ENCODE results near the gene L2HGDH. TPM values are rescaled to one million over a fixed set of nuclear protein-coding genes. Genes with fewer than 3 reads are reported as not detected.

L2HGDH gene
- total RNA-seq, 2 donors from 2014 or later = 15.9 to 23.2 TPM

DNA sequence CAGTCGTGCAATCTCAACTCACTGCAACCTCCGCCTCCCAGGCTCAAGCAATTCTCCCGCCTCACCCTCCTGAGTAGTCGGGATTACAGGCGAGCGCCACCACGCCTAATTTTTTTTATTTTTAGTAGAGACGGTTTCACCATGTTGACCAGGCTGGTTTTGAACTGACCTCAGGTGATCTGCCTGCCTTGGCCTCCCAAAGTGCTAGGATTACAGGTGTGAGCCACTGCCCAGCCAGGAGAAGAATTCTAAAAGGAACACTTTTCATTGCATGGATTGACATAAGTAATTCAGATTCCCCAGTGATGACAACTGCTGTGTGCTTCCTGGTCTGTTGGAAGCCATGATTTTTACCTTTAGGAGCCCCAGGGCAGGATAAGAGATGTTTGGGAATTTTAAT, 22.2 kb upstream of the L2HGDH start:
- H3K9ac ChIP-seq (ENCODE audit: extremely low read depth, low read length, poor library complexity, severe bottlenecking) = no peak overlapping the region
- TF ChIP-seq, protein P1, sequence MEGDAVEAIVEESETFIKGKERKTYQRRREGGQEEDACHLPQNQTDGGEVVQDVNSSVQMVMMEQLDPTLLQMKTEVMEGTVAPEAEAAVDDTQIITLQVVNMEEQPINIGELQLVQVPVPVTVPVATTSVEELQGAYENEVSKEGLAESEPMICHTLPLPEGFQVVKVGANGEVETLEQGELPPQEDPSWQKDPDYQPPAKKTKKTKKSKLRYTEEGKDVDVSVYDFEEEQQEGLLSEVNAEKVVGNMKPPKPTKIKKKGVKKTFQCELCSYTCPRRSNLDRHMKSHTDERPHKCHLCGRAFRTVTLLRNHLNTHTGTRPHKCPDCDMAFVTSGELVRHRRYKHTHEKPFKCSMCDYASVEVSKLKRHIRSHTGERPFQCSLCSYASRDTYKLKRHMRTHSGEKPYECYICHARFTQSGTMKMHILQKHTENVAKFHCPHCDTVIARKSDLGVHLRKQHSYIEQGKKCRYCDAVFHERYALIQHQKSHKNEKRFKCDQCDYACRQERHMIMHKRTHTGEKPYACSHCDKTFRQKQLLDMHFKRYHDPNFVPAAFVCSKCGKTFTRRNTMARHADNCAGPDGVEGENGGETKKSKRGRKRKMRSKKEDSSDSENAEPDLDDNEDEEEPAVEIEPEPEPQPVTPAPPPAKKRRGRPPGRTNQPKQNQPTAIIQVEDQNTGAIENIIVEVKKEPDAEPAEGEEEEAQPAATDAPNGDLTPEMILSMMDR (conservative IDR thresholded peaks at IDR 0.05) = no peak
- no peak overlapping the region for H3K27ac Mint-ChIP-seq
- H3K27me3 Mint-ChIP-seq (ENCODE audit: insufficient read depth) = no peaks in the 10 kb centered on the region
- peaks cover 6% of the 10 kb centered on the region for H3K4me1 ChIP-seq (ENCODE audit: control insufficient read depth, insufficient read depth, low read length)
- DNase-seq = no peak
- no peaks in the 10 kb centered on the region for H3K9me3 ChIP-seq (ENCODE audit: control insufficient read depth, low read length)
- no peak overlapping the region for H3K4me3 ChIP-seq (ENCODE audit: low read length)
- no peaks in the 10 kb centered on the region for H3K9me3 Mint-ChIP-seq
- H3K4me1 Mint-ChIP-seq = peaks cover 20% of the 10 kb centered on the region
- no peak overlapping the region for H3K4me3 Mint-ChIP-seq
- no peak overlapping the region for H3K27ac ChIP-seq (ENCODE audit: low read depth, low read length)
- WGBS, 2 experiments (ENCODE audit: insufficient coverage in 1 of 2, insufficient read length in 1 of 2) = 95% methylated on average over 7 to 8 of the region's 8 CpGs
- peaks cover 2% of the 10 kb centered on the region for H3K36me3 Mint-ChIP-seq (ENCODE audit: low read depth)
- H3K36me3 ChIP-seq (ENCODE audit: control insufficient read depth, insufficient read depth, low read length) = peaks cover 6% of the 10 kb centered on the region
- no peaks in the 10 kb centered on the region for H3K27me3 ChIP-seq (ENCODE audit: control insufficient read depth, insufficient read depth, low read length, poor library complexity, severe bottlenecking)

GRCh38 chr14:50333014-50333509, 21.0 kb upstream of the L2HGDH start:
- no peaks in the 10 kb centered on the region for H3K9me3 Mint-ChIP-seq
- WGBS, 2 experiments (ENCODE audit: insufficient coverage in 1 of 2, insufficient read length in 1 of 2) = 65 to 93% methylated on average over 2 of the region's 3 CpGs
- Histone ChIP-seq H3K9ac (ENCODE audit: extremely low read depth, low read length, poor library complexity, severe bottlenecking) (no peak overlapping the region), H3K4me1 (ENCODE audit: control insufficient read depth, insufficient read depth, low read length) (peaks cover 6% of the 10 kb centered on the region), H3K36me3 (ENCODE audit: control insufficient read depth, insufficient read depth, low read length) (peaks cover 6% of the 10 kb centered on the region), H3K27me3 (ENCODE audit: control insufficient read depth, insufficient read depth, low read length, poor library complexity, severe bottlenecking) (no peaks in the 10 kb centered on the region), H3K9me3 (ENCODE audit: control insufficient read depth, low read length) (no peaks in the 10 kb centered on the region), H3K4me3 (ENCODE audit: low read length) (no peak overlapping the region), H3K27ac (ENCODE audit: low read depth, low read length) (no peak overlapping the region)
- DNase-seq = no peak
- no peak overlapping the region for H3K4me3 Mint-ChIP-seq
- TF ChIP-seq, protein P1 (conservative IDR thresholded peaks at IDR 0.05) = no peak
- peaks cover 20% of the 10 kb centered on the region for H3K4me1 Mint-ChIP-seq
- H3K27ac Mint-ChIP-seq = no peak overlapping the region
- H3K36me3 Mint-ChIP-seq (ENCODE audit: low read depth) = peaks cover 2% of the 10 kb centered on the region
- no peaks in the 10 kb centered on the region for H3K27me3 Mint-ChIP-seq (ENCODE audit: insufficient read depth)

GRCh38 chr14:50331596-50331995, 19.6 kb upstream of the L2HGDH start:
- Mint-ChIP-seq H3K27ac (no peak overlapping the region), H3K4me1 (peaks cover 20% of the 10 kb centered on the region), H3K9me3 (no peaks in the 10 kb centered on the region), H3K27me3 (ENCODE audit: insufficient read depth) (no peaks in the 10 kb centered on the region), H3K36me3 (ENCODE audit: low read depth) (peaks cover 5% of the 10 kb centered on the region), H3K4me3 (no peak overlapping the region)
- DNase-seq = no peak
- H3K27ac ChIP-seq (ENCODE audit: low read depth, low read length) = no peak overlapping the region
- TF ChIP-seq, protein P1 (conservative IDR thresholded peaks at IDR 0.05) = no peak
- H3K9ac ChIP-seq (ENCODE audit: extremely low read depth, low read length, poor library complexity, severe bottlenecking) = no peak overlapping the region
- H3K4me3 ChIP-seq (ENCODE audit: low read length) = no peak overlapping the region
- H3K9me3 ChIP-seq (ENCODE audit: control insufficient read depth, low read length) = no peaks in the 10 kb centered on the region
- H3K4me1 ChIP-seq (ENCODE audit: control insufficient read depth, insufficient read depth, low read length) = peaks cover 6% of the 10 kb centered on the region
- H3K27me3 ChIP-seq (ENCODE audit: control insufficient read depth, insufficient read depth, low read length, poor library complexity, severe bottlenecking) = no peaks in the 10 kb centered on the region
- peaks cover 6% of the 10 kb centered on the region for H3K36me3 ChIP-seq (ENCODE audit: control insufficient read depth, insufficient read depth, low read length)

All from endodermal cell (in vitro differentiated cells).